Gastroesophageal sphincter (tissue), 4 donors: ENCODE data around the gene RBP3. TPM values are rescaled to one million over a fixed set of nuclear protein-coding genes. Genes with fewer than 3 reads are reported as not detected.

Source experiments
- ATAC-seq: fragments of 150-250 bp; one replicate; pipeline ENCODE4 v1.9.1; 2016; ENCODE audit warnings: mild to moderate bottlenecking, moderate library complexity
- H3K27ac ChIP-seq, 4 donors: fragments of 200-600 bp; sonication (generic) in 3 of 4; 1 replicate in 3 of 4; 2 replicates in 1 of 4; pipeline ENCODE4 v1.5.1; 2016 to 2019
- H3K27me3 ChIP-seq: fragments of 200-600 bp; sonication (generic); one replicate; pipeline ENCODE4 v1.5.1; 2019
- H3K36me3 ChIP-seq, 2 donors: fragments of 200-600 bp; sonication (generic); one replicate each; pipeline ENCODE4 v1.5.1; 2019; ENCODE audit warnings: control low read depth in 1 of 2
- H3K4me1 ChIP-seq, 3 donors: fragments of 200-600 bp; sonication (generic); 1 replicate in 2 of 3; 2 replicates in 1 of 3; pipeline ENCODE4 v1.5.1; 2016 to 2019; ENCODE audit warnings: control low read depth in 2 of 3
- H3K4me3 ChIP-seq, 2 donors: fragments of 200-600 bp; sonication (generic); one replicate each; pipeline ENCODE4 v1.5.1; 2019; ENCODE audit warnings: mild to moderate bottlenecking in 1 of 2, moderate library complexity in 1 of 2
- H3K9me3 ChIP-seq, 3 donors: fragments of 200-600 bp; sonication (generic); one replicate each; pipeline ENCODE4 v1.5.1; 2017 to 2019; ENCODE audit warnings: control low read depth in 2 of 3
- CTCF ChIP-seq, 4 experiments: fragments of 200-600 bp in 2 of 4; fragments of 450-650 bp in 2 of 4; sonication (generic) in 1 of 4; IDR thresholded peaks; one replicate each; pipeline ENCODE4 v1.5.1; 2017 to 2019; ENCODE audit warnings: antibody characterized with exemption in 4 of 4, mild to moderate bottlenecking in 2 of 4, moderate library complexity in 2 of 4
- EP300 ChIP-seq: sonication (generic); formaldehyde crosslinking; IDR thresholded peaks from one replicate; pipeline ENCODE4 v1.6.1; 2017; ENCODE audit warnings: antibody characterized with exemption, mild to moderate bottlenecking
- POLR2A ChIP-seq, 2 donors: fragments of 450-650 bp; IDR thresholded peaks; one replicate each; pipeline ENCODE4 v1.6.1; 2017; ENCODE audit warnings: antibody characterized with exemption in 2 of 2, mild to moderate bottlenecking in 2 of 2, moderate library complexity in 1 of 2
- POLR2AphosphoS5 ChIP-seq: sonication (generic); formaldehyde crosslinking; IDR thresholded peaks from one replicate; pipeline ENCODE4 v1.6.1; 2017; ENCODE audit warnings: antibody characterized with exemption
- WGBS, 2 donors: methylation state at CpG; one replicate each; pipeline ENCODE4 v1.1.5; 2018; ENCODE audit warnings: low coverage in 1 of 2; 5-methylcytosine and 5-hydroxymethylcytosine counted together
- total RNA-seq, 4 donors: library from RNA; depleted of rRNA; stranded (reverse); fragments of >200 nt; gene quantifications; one replicate each; pipeline ENCODE4 v1.1.0, GENCODE V29; 2016

RBP3 gene
- total RNA-seq, 4 donors from 2014 or later, result not detected

- Histone ChIP-seq H3K4me1 (no peaks in the 10 kb centered on the region), H3K27me3 (peaks cover 29% of the 10 kb centered on the region), H3K27ac (no peak overlapping the region), H3K36me3 (no peaks in the 10 kb centered on the region), H3K9me3 (no peaks in the 10 kb centered on the region), H3K4me3 (no peak overlapping the region)
- 56 to 63% methylated on average over 4 to 5 of the region's 5 CpGs for WGBS, 2 donors
- TF ChIP-seq CTCF (IDR thresholded peaks at IDR 0.05), result no peak
- TF ChIP-seq POLR2AphosphoS5, result no peak
- no peak for TF ChIP-seq POLR2A (IDR thresholded peaks at IDR 0.05)
- ATAC-seq, result no peak
Measured at GRCh38 chr10:47323636-47324296, 24.4 kb upstream of the RBP3 start.

- Histone ChIP-seq H3K27me3 (peaks cover 33% of the 10 kb centered on the region), H3K9me3 (no peaks in the 10 kb centered on the region), H3K4me1 (no peaks in the 10 kb centered on the region), H3K27ac (no peak overlapping the region), H3K4me3 (no peak overlapping the region), H3K36me3 (no peaks in the 10 kb centered on the region)
- TF ChIP-seq CTCF (IDR thresholded peaks at IDR 0.05) (no peak), EP300 (no peak), POLR2AphosphoS5 (no peak), POLR2A (IDR thresholded peaks at IDR 0.05) (no peak)
- 81 to 93% methylated on average over 6 to 11 of the region's 30 CpGs for WGBS, 2 donors
- no peak for ATAC-seq
Measured at GRCh38 chr10:47325303-47326291, 22.6 kb upstream of the RBP3 start.

GRCh38 chr10:47326306-47326926, 21.7 kb upstream of the RBP3 start:
- no CpG with 5 or more reads among the region's 5 CpGs for WGBS, 2 donors
- Histone ChIP-seq H3K9me3 (no peaks in the 10 kb centered on the region), H3K27me3 (peaks cover 40% of the 10 kb centered on the region), H3K4me1 (no peaks in the 10 kb centered on the region), H3K27ac (no peak overlapping the region), H3K4me3 (no peak overlapping the region), H3K36me3 (no peaks in the 10 kb centered on the region)
- TF ChIP-seq POLR2AphosphoS5 (no peak), EP300 (no peak)
- no peak for ATAC-seq

GRCh38 chr10:47326927-47327330, 21.2 kb upstream of the RBP3 start:
- Histone ChIP-seq H3K4me3 (no peak overlapping the region), H3K27me3 (peaks cover 37% of the 10 kb centered on the region), H3K4me1 (no peaks in the 10 kb centered on the region), H3K27ac (no peak overlapping the region), H3K36me3 (no peaks in the 10 kb centered on the region), H3K9me3 (no peaks in the 10 kb centered on the region)
- no peak for ATAC-seq
- TF ChIP-seq POLR2AphosphoS5 (no peak), POLR2A (IDR thresholded peaks at IDR 0.05) (no peak), EP300 (no peak), CTCF (IDR thresholded peaks at IDR 0.05) (no peak)
- 62 to 93% methylated on average over 3 to 8 of the region's 11 CpGs for WGBS, 2 donors

- no peak overlapping the region for H3K27ac ChIP-seq
- no peak for ATAC-seq
- H3K4me1 ChIP-seq, result no peaks in the 10 kb centered on the region
- TF ChIP-seq POLR2AphosphoS5 (no peak), EP300 (no peak), CTCF (IDR thresholded peaks at IDR 0.05) (no peak), POLR2A (IDR thresholded peaks at IDR 0.05) (no peak)
- H3K4me3 ChIP-seq, result no peak overlapping the region
- H3K27me3 ChIP-seq, result peaks cover 21% of the 10 kb centered on the region
- WGBS, 2 donors, result 86 to 100% methylated on average over 1 to 3 of the region's 4 CpGs
- H3K36me3 ChIP-seq, result no peaks in the 10 kb centered on the region
- no peaks in the 10 kb centered on the region for H3K9me3 ChIP-seq
Measured at GRCh38 chr10:47329855-47330254, 18.3 kb upstream of the RBP3 start.
